HepG2 (cell line): ENCODE measurements around the gene NEURL4. TPM values are rescaled to one million over a fixed set of nuclear protein-coding genes. Genes with fewer than 3 reads are reported as not detected.

ENCODE experiments used
- ARID4A ChIP-seq: sonication (generic); formaldehyde crosslinking; IDR thresholded peaks from 2 replicates; pipeline ENCODE4 v1.5.0; 2020; ENCODE audit warnings: mild to moderate bottlenecking, missing genetic modification reagents, borderline replicate concordance
- CBX2 ChIP-seq, 2 experiments: fragments of 200-600 bp in 1 of 2; sonication (generic); formaldehyde crosslinking in 1 of 2; IDR thresholded peaks; 2 replicates each; pipeline versions ENCODE4 v1.7.0 to v1.8.1; 2018 to 2022; ENCODE audit warnings: low read depth in 2 of 2, low read length in 1 of 2, mild to moderate bottlenecking in 1 of 2, missing genetic modification reagents in 1 of 2
- CEBPG ChIP-seq: IDR thresholded peaks from 2 replicates; pipeline ENCODE4 v1.6.1; 2016
- CENPT ChIP-seq: sonication (generic); formaldehyde crosslinking; IDR thresholded peaks from 2 replicates; pipeline ENCODE4 v1.8.0; 2022; ENCODE audit warnings: low read depth, mild to moderate bottlenecking, moderate library complexity, missing genetic modification reagents
- GATA4 ChIP-seq: sonication (generic); IDR thresholded peaks from 2 replicates; pipeline ENCODE4 v1.6.1; 2016; ENCODE audit warnings: antibody characterized with exemption, low read depth, borderline replicate concordance
- NFE2 ChIP-seq: sonication (generic); formaldehyde crosslinking; IDR thresholded peaks from 2 replicates; pipeline ENCODE4 v1.4.0; 2020; ENCODE audit warnings: missing genetic modification reagents
- NPAS2 ChIP-seq: sonication (generic); formaldehyde crosslinking; IDR thresholded peaks from 2 replicates; pipeline ENCODE4 v1.8.0; 2022; ENCODE audit warnings: mild to moderate bottlenecking, missing genetic modification reagents, borderline replicate concordance
- SMAD3 ChIP-seq: sonication (generic); formaldehyde crosslinking; IDR thresholded peaks from 2 replicates; pipeline ENCODE4 v1.4.0; 2020; ENCODE audit warnings: missing genetic modification reagents
- ZBTB2 ChIP-seq: sonication (generic); formaldehyde crosslinking; IDR thresholded peaks from 2 replicates; pipeline ENCODE4 v1.8.0; 2022; ENCODE audit warnings: low read depth, missing genetic modification reagents
- ZNF232 ChIP-seq: sonication (generic); formaldehyde crosslinking; IDR thresholded peaks from 2 replicates; pipeline ENCODE4 v1.4.0; 2020; ENCODE audit warnings: missing genetic modification reagents, borderline replicate concordance
- ZNF281 ChIP-seq: sonication (generic); formaldehyde crosslinking; IDR thresholded peaks from 2 replicates; pipeline ENCODE4 v1.4.0; 2020; ENCODE audit warnings: missing genetic modification reagents, borderline replicate concordance
- ZNF512B ChIP-seq: sonication (generic); formaldehyde crosslinking; IDR thresholded peaks from 2 replicates; pipeline ENCODE4 v1.5.1; 2020; ENCODE audit warnings: missing genetic modification reagents, mild to moderate bottlenecking, borderline replicate concordance
- ZNF557 ChIP-seq: sonication (generic); formaldehyde crosslinking; IDR thresholded peaks from 2 replicates; pipeline ENCODE4 v1.4.0; 2020; ENCODE audit warnings: missing genetic modification reagents
- ZUFSP ChIP-seq: sonication (generic); formaldehyde crosslinking; IDR thresholded peaks from 2 replicates; pipeline ENCODE4 v1.9.0; 2021; ENCODE audit warnings: missing genetic modification reagents, mild to moderate bottlenecking, borderline replicate concordance
- polyA plus RNA-seq, 8 experiments: library from polyadenylated mRNA; depleted of rRNA in 3 of 8; stranded (reverse) in 7 of 8; unstranded in 1 of 8; fragments of >200 nt; fragmentation: Illumina TruSeq in 4 of 8; extraction: Trizol in 4 of 8; gene quantifications; 2 replicates each; pipeline versions ENCODE4 v1.2.1 to v1.2.3, GENCODE V29; 2011 to 2016; ENCODE audit warnings: low read depth in 4 of 8, missing spikeins in 1 of 8, mixed read lengths in 1 of 8; ENCODE audit not compliant: insufficient read depth in 1 of 8
- total RNA-seq, 5 experiments: library from RNA; depleted of rRNA; stranded (reverse); fragments of >200 nt; fragmentation: Illumina TruSeq; extraction: Trizol; gene quantifications; 2 replicates each; pipeline ENCODE4 v1.2.3, GENCODE V29; 2016; ENCODE audit warnings: low read depth in 1 of 5

Gene NEURL4
- total and polyA plus RNA-seq, 2 of the 13 experiments (the other 11 are each of a cell fraction or from before 2014, with no cell fraction given): 14.8 to 15.7 TPM

GRCh38 chr17:7281953-7282751 is 47.0 kb downstream of the NEURL4 start (continued):
- TF ChIP-seq NPAS2 (no peak), ZNF281 (CRISPR knock-in tag) (peak; percentile 88), CEBPG (CRISPR knock-in tag) (no peak), ZNF512B (CRISPR knock-in tag) (no peak), ZNF232 (CRISPR knock-in tag) (no peak), ZUFSP (CRISPR knock-in tag) (no peak), ZBTB2 (CRISPR knock-in tag) (no peak), ARID4A (CRISPR knock-in tag) (no peak; the same call in 1 of the 2 replicates), NFE2 (CRISPR knock-in tag) (no peak), CENPT (CRISPR knock-in tag) (no peak), CBX2 (IDR thresholded peaks at IDR 0.05; ENCODE audit: low read depth, low read length) (no peak), CBX2 (CRISPR knock-in tag; IDR thresholded peaks at IDR 0.05; ENCODE audit: low read depth) (no peak), SMAD3 (no peak), ZNF557 (CRISPR knock-in tag) (peak; percentile 68; the same call in 1 of the 2 replicates), GATA4 (no peak)
